ENCODE measurements around the gene CTTNBP2NL. TPM values are rescaled to one million over a fixed set of nuclear protein-coding genes. Genes with fewer than 3 reads are reported as not detected.
"Not testable (repeated sequence)": the region's sequence is repeated elsewhere in the genome, so short reads cannot be mapped to it uniquely, and the experiment has no call there.

Gene CTTNBP2NL
- total and polyA plus RNA-seq, 7 donors = 1.2 to 9.4 (median 4.7) TPM

- H3K36me3 ChIP-seq (ENCODE audit: insufficient read depth in 1 of 2, low read depth in 1 of 2) = peaks cover 0 to 13% of the 10 kb centered on the region in 2 donors
- H3K27me3 ChIP-seq (ENCODE audit: insufficient read depth in 3 of 3, low read length in 2 of 3) = no peaks in the 10 kb centered on the region
- no peaks in the 10 kb centered on the region for H3K9me3 ChIP-seq
- H3K27ac ChIP-seq = no peak overlapping the region
- no peaks in the 10 kb centered on the region for H3K4me1 ChIP-seq
- no peak for ATAC-seq
- no peak for DNase-seq
- intact Hi-C loops (cut with DNase I) = no loop called here
- no peak overlapping the region for H3K4me3 ChIP-seq
- TF ChIP-seq, protein P1, sequence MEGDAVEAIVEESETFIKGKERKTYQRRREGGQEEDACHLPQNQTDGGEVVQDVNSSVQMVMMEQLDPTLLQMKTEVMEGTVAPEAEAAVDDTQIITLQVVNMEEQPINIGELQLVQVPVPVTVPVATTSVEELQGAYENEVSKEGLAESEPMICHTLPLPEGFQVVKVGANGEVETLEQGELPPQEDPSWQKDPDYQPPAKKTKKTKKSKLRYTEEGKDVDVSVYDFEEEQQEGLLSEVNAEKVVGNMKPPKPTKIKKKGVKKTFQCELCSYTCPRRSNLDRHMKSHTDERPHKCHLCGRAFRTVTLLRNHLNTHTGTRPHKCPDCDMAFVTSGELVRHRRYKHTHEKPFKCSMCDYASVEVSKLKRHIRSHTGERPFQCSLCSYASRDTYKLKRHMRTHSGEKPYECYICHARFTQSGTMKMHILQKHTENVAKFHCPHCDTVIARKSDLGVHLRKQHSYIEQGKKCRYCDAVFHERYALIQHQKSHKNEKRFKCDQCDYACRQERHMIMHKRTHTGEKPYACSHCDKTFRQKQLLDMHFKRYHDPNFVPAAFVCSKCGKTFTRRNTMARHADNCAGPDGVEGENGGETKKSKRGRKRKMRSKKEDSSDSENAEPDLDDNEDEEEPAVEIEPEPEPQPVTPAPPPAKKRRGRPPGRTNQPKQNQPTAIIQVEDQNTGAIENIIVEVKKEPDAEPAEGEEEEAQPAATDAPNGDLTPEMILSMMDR (IDR thresholded peaks at IDR 0.05) = no peak
Measured at GRCh38 chr1:112449630-112449983, 53.6 kb downstream of the CTTNBP2NL start.

- ATAC-seq (no peak), DNase-seq (no peak)
- H3K27me3 ChIP-seq (ENCODE audit: insufficient read depth in 3 of 3, low read length in 2 of 3) = no peaks in the 10 kb centered on the region
- no peak overlapping the region for H3K4me3 ChIP-seq
- no peak overlapping the region for H3K27ac ChIP-seq
- H3K9me3 ChIP-seq = no peaks in the 10 kb centered on the region
- no peaks in the 10 kb centered on the region for H3K4me1 ChIP-seq
- peaks cover 0 to 23% of the 10 kb centered on the region in 2 donors for H3K36me3 ChIP-seq (ENCODE audit: insufficient read depth in 1 of 2, low read depth in 1 of 2)
- TF ChIP-seq, protein P1 (IDR thresholded peaks at IDR 0.05) = no peak
- intact Hi-C loops (cut with DNase I) = no loop called here
Measured at GRCh38 chr1:112450773-112451172, 54.8 kb downstream of the CTTNBP2NL start.

DNA sequence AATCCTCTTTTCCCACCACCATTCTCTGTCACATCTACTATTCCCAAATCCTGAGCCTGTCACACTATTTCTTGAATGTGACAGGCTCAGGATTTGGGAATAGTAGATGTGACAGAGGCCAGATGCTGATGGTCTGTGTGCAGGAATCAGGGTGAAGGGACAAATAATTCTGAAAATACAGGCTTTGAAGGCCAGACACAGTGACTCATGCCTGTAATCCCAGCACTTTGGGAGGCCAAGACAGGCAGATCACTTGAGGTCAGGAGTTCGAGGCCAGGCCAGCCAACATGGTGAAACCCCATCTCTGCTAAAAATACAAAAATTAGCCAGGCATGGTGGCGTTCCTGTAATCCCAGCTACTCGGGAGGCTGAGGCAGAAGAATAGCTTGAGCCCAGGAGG is 55.3 kb downstream of the CTTNBP2NL start:
- DNase-seq; H3K9me3 ChIP-seq; H3K27me3 ChIP-seq (ENCODE audit: insufficient read depth in 3 of 3, low read length in 2 of 3); H3K4me1 ChIP-seq; H3K4me3 ChIP-seq; H3K27ac ChIP-seq; ATAC-seq; intact Hi-C loops (cut with DNase I): not testable (repeated sequence)
- 25 to 51% (median 33%) methylated on average over 3 of the region's 3 CpGs for WGBS, 3 donors
- peaks cover 0 to 29% of the 10 kb centered on the region in 2 donors for H3K36me3 ChIP-seq (ENCODE audit: insufficient read depth in 1 of 2, low read depth in 1 of 2)

GRCh38 chr1:112453876-112454275 is 57.9 kb downstream of the CTTNBP2NL start:
- no peaks in the 10 kb centered on the region for H3K9me3 ChIP-seq
- H3K4me3 ChIP-seq = no peak overlapping the region
- H3K27me3 ChIP-seq (ENCODE audit: insufficient read depth in 3 of 3, low read length in 2 of 3) = no peaks in the 10 kb centered on the region
- TF ChIP-seq, protein P1 (IDR thresholded peaks at IDR 0.05) = no peak
- H3K36me3 ChIP-seq (ENCODE audit: insufficient read depth in 1 of 2, low read depth in 1 of 2) = peaks cover 0 to 44% of the 10 kb centered on the region in 2 donors
- intact Hi-C loops (cut with DNase I) = no loop called here
- no peak for ATAC-seq
- DNase-seq = no peak
- no peaks in the 10 kb centered on the region for H3K4me1 ChIP-seq
- no peak overlapping the region for H3K27ac ChIP-seq
- 93 to 100% (median 98%) methylated on average over 1 of the region's 1 CpG for WGBS, 3 donors

DNA sequence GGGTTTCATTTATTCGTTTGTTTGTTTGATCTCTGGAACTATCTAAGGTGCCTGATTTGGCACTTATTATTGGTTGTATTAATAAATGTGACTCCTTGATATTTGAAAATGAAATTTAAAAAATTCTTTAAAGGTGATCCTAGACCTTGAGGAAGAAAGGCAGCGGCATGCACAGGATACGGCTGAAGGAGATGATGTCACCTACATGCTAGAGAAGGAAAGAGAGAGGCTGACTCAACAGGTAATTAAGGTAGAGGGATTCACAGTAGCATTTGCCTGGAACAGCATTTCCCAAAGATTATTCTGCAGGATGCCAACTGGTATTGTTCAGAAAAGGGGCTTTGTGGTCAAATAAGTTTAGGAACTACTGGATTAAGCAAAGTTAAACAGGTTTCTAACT is 58.3 kb downstream of the CTTNBP2NL start:
- Histone ChIP-seq H3K9me3 (no peaks in the 10 kb centered on the region), H3K36me3 (ENCODE audit: insufficient read depth in 1 of 2, low read depth in 1 of 2) (peaks cover 0 to 43% of the 10 kb centered on the region in 2 donors), H3K27ac (no peak overlapping the region), H3K4me3 (no peak overlapping the region), H3K27me3 (ENCODE audit: insufficient read depth in 3 of 3, low read length in 2 of 3) (no peaks in the 10 kb centered on the region), H3K4me1 (no peaks in the 10 kb centered on the region)
- TF ChIP-seq, protein P1 (IDR thresholded peaks at IDR 0.05) = no peak
- WGBS, 3 donors = 88 to 96% (median 90%) methylated on average over 3 of the region's 3 CpGs
- no peak for DNase-seq
- ATAC-seq = no peak
- intact Hi-C loops (cut with DNase I) = no loop called here
